GM12874 (cell line): Measurements from ENCODE around the gene PMIS2.

ENCODE experiments used
- TF ChIP-seq, protein P1 (sequence below): IDR thresholded peaks from 2 replicates; pipeline ENCODE4 v1.5.1; 2011; ENCODE audit warnings: low read depth, mild to moderate bottlenecking, control low read depth, low read length, moderate library complexity; ENCODE audit not compliant: insufficient read depth

PMIS2 gene

DNA sequence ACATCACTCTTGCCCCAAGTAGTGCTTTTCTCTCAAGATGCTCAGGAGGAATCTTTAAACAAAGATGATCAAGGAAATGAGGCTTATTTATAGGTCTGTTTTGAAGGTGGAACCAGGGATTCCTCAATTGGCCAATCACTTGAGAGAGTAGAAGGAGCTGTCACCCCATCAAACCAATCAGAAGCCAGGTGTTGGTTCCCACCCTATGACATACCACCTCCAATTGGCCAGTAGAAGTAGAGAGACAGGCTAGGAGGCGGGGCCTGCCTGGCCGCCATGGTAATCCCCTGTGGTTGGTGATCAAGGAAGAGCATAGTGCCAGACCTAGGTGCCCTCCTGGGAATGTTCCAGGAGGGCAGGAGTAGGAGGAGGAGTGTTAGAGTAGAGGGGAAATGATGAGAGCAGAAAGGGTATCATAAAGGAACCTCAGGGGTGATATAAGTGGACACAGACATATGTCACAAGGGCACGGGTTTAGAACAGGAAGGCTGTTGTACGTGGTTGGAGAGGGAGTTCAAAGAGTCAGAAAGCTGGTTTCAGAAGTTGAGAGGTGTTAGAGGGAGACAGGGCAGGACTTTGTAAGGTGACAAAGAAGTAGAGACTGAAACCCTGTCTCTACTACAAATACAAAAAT is 10.5 kb downstream of the PMIS2 start:
- TF ChIP-seq, protein P1, sequence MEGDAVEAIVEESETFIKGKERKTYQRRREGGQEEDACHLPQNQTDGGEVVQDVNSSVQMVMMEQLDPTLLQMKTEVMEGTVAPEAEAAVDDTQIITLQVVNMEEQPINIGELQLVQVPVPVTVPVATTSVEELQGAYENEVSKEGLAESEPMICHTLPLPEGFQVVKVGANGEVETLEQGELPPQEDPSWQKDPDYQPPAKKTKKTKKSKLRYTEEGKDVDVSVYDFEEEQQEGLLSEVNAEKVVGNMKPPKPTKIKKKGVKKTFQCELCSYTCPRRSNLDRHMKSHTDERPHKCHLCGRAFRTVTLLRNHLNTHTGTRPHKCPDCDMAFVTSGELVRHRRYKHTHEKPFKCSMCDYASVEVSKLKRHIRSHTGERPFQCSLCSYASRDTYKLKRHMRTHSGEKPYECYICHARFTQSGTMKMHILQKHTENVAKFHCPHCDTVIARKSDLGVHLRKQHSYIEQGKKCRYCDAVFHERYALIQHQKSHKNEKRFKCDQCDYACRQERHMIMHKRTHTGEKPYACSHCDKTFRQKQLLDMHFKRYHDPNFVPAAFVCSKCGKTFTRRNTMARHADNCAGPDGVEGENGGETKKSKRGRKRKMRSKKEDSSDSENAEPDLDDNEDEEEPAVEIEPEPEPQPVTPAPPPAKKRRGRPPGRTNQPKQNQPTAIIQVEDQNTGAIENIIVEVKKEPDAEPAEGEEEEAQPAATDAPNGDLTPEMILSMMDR, result no peak

DNA sequence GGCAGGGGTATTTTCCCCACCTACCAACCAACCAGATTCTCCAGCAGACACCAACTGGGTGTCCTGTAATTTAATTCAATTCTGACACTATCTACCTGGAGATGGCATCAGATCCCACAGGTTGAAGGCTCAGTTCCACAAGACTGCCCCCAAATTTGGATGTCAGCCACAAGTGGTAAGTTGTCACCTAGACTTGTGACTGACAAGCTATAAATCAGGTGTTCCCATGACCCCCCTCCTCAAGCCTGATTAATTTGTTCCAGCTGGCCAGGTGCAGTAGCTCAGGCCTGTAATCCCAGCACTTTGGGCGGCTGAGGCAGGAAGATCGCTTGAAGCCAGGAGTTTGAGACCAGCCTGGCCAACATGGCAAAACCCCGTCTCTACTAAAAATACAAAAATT is 16.0 kb downstream of the PMIS2 start:
- TF ChIP-seq, protein P1, result no peak

DNA sequence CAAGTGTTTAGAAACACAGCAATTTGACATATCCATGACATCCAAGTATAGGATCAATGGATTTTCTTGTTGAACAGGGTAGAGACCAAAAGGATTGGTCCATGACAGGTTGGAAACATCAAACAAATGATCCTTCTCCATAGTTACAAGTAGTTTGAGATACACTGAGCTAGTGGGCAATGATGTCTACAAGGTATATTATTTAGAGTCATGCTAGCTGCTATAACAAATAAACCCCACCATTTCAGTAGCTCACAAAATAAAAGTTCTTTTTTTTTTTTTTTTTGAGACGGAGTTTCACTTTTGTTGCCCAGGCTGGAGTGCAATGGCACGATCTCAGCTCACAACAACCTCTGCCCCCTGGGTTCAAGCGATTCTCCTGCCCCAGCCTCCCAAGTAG is 21.7 kb downstream of the PMIS2 start:
- TF ChIP-seq, protein P1, result no peak

DNA sequence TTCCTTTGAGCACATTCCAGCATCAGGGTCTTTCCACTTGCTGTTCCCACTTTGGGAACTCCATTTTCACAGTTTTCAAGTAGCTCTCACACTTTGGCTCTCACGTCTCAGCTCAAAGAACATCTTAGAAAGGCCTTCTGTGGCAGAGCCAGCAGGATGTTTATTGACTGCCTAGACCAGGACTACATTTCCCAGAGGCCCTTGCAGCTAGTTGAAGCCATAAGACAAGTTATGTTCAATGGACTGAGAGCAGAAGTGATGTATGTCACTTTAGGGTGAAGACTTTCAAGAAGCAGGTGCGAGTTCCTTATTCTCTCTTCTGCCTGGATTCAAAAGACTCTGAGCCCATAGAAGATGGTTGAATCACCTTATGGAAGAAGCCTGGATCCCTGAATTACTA is 22.3 kb downstream of the PMIS2 start:
- TF ChIP-seq, protein P1, result no peak

DNA sequence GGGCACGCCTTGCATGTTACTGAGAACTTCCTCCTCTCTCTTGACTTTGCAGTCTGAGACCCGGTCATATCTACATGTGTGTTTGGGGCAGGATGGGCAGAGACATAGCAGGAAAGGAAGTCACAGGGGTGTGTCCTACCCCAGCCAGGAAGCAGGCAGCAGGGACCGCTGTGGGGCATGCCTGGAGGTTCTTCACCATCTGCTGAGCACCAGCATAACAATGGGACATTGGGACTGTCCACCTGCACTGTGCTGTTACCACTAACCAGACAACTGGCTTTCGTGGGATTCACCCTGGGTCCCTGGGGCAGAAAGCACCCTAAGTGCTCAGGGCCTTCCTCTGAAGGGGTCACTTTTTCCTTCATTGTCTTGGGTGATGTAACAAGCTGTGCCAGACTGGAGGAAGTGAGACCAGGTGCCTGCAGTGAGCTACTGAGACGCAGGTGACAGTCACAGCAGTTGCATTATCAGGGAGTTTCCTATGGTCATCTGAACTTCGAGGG is 23.9 kb downstream of the PMIS2 start:
- TF ChIP-seq, protein P1, result no peak

DNA sequence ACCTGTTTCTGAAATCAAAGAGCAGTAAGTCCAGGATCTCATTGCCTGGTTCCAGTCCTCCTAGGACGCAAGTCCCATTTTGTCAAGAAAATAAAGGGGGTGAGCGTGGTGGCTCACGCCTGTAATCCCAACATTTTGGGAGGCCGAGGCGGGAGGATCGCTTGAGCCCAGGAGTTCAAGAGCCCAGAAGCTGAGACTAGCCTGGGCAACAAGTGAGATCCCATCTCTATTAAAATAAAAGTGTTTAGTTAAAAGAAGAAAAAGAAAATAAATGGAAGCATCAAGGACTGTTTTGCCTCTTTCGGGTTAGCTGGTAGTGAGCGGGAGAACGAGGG is 26.2 kb downstream of the PMIS2 start:
- TF ChIP-seq, protein P1, result no peak

DNA sequence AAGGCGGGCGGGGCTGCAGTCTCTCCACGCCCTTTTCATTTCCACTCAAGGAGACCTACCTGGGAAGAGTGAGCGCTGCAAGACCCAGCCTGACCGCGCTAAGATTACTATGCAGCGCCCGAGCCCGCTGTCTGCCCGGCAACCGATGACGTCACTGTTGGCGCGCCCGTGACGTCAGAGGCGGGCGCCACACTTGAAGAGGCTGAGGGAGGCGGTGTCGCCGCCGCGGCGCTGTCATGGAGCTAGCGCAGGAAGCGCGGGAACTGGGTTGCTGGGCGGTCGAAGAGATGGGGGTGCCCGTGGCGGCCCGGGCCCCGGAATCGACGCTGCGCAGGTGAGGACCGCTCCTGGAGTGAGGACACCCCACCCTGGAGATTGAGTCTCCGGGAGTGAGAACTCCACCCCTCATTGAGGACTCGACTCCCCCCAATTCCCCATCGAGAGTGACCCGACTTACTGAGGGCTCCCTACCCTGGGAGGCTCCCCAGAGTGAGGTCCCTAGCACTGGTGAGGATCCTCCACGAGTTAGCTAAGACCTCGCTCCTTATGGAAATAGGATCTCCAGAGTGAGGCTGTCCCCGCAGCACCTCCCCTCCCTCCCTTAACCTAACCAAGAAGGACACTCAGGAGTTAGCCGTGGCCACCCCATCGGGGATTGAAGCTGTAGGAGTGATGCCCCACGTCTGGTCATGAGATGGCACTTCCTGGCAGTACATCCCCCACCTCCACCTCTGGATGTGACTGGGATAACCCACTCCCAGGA is 26.8 kb downstream of the PMIS2 start, which contains the start of gene HAUS5:
Gene HAUS5, plus strand, starts transcription at position 177 of the 763 bp plus-strand sequence. Its CDS starts 60 bp downstream, at position 237.
- TF ChIP-seq, protein P1, result no peak
